NOMO-1 treated with dmso at 0.1 percent for 144 hours (cell line): ENCODE results near the gene SCMH1.

Experiments used
- DNase-seq: peaks from one replicate; lab custom pipeline; 2025; ENCODE audit not compliant: unreplicated experiment; lab: John Stamatoyannopoulos, UW

The SCMH1 gene

DNA sequence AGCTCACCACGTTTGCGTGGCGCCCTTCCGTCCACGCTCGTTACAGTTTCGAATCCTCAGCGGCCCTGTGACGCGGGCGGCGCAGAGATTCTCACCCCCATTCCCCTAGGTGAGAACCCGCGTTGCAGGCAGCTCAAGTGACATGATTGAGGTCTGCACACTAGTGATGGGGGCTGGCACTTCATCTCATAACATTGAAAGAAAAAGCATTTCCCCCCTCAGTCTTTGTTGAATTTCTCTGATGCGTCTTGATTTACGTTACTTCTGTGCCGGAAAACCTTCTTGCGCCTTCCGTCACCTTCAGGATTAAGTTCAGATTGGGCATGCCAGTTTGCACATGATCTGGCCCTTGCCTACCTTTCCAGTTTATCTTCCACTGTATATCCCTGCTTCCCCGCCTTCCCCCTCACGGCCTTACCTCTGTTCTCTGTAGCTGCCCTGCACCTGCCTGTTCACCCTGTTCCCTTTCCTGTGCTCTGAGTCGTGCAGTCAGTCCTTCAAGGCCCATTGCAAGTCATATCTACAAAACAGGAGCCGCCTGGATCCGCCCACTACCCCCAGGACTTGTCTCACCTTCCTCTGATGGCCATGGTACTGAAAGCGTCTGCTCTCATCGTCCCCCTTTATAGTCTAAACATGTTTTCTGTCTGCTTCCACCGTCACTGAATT lies 261.5 kb downstream of the SCMH1 start:
- DNase-seq: peak; percentile 15

GRCh38 chr1:40980068-40980452 lies 262.0 kb downstream of the SCMH1 start:
- no peak for DNase-seq

GRCh38 chr1:40979241-40980067 lies 262.7 kb downstream of the SCMH1 start, which contains the start of gene CTPS1:
TSS of gene CTPS1 (plus strand) at chr1:40979696. CDS start at chr1:40983291, 3,595 bp downstream.
- peak; percentile 87 for DNase-seq

GRCh38 chr1:40978886-40979240 lies 263.2 kb downstream of the SCMH1 start:
- no peak for DNase-seq

GRCh38 chr1:40977716-40978115 lies 264.4 kb downstream of the SCMH1 start:
- DNase-seq: no peak
